HEK293 (cell line): ENCODE results near the gene CCDC187.

Experiments
- CTCF ChIA-PET: fragments of 350-600 bp; formaldehyde crosslinking; extraction: SDS; loops from one replicate; lab custom pipeline; 2021; ENCODE audit warnings: antibody characterized with exemption; lab: Yijun Ruan, JAX
- POLR2A ChIA-PET: fragments of 300-600 bp; formaldehyde crosslinking; extraction: SDS; loops from one replicate; lab custom pipeline; 2020; ENCODE audit warnings: antibody characterized with exemption, inconsistent platforms; lab: Yijun Ruan, JAX
- H3K27ac ChIP-seq: fragments of 200-500 bp; sonication (Bioruptor generic); 2 replicates; pipeline ENCODE4 v1.5.1; 2014; ENCODE audit warnings: low read depth, low read length, control low read depth, inconsistent platforms; ENCODE audit errors: extremely low read depth
- H3K36me3 ChIP-seq, 2 experiments: fragments of 200-500 bp in 1 of 2; sonication (Bioruptor generic) in 1 of 2; 1 replicate in 1 of 2; 2 replicates in 1 of 2; pipeline ENCODE4 v1.5.1; 2014 to 2017; ENCODE audit warnings: inconsistent platforms in 2 of 2, low read length in 2 of 2; ENCODE audit not compliant: control insufficient read depth in 2 of 2, insufficient read depth in 1 of 2
- H3K4me1 ChIP-seq: fragments of 200-500 bp; sonication (Bioruptor generic); 2 replicates; pipeline ENCODE4 v1.5.1; 2014; ENCODE audit warnings: mild to moderate bottlenecking, low read length, inconsistent platforms; ENCODE audit not compliant: control insufficient read depth, insufficient read depth
- H3K4me3 ChIP-seq: 2 replicates; pipeline ENCODE4 v1.5.1; 2011; ENCODE audit warnings: low read depth, mild to moderate bottlenecking, control low read depth, low read length, moderate library complexity
- H3K9me3 ChIP-seq: fragments of 200-500 bp; sonication (Bioruptor generic); 2 replicates; pipeline ENCODE4 v1.5.1; 2014; ENCODE audit warnings: low read depth, low read length, inconsistent platforms; ENCODE audit not compliant: control insufficient read depth, insufficient read depth
- INSM2 ChIP-seq: fragments of 450-650 bp; formaldehyde crosslinking; IDR thresholded peaks from 2 replicates; pipeline ENCODE4 v1.5.1; 2016; ENCODE audit warnings: missing biosample characterization, missing genetic modification characterization
- KLF10 ChIP-seq: fragments of 450-650 bp; IDR thresholded peaks from 2 replicates; pipeline ENCODE4 v1.5.1; 2018; ENCODE audit warnings: missing biosample characterization, mild to moderate bottlenecking, missing genetic modification characterization
- KLF7 ChIP-seq: fragments of 450-650 bp; formaldehyde crosslinking; IDR thresholded peaks from 2 replicates; pipeline ENCODE4 v1.5.1; 2016; ENCODE audit warnings: missing biosample characterization, missing genetic modification characterization, borderline replicate concordance
- KLF9 ChIP-seq: fragments of 450-650 bp; formaldehyde crosslinking; IDR thresholded peaks from 2 replicates; pipeline ENCODE4 v1.5.1; 2016; ENCODE audit warnings: missing biosample characterization, missing genetic modification characterization, low read depth
- OSR2 ChIP-seq: fragments of 450-650 bp; formaldehyde crosslinking; IDR thresholded peaks from 2 replicates; pipeline ENCODE4 v1.5.1; 2016; ENCODE audit warnings: missing biosample characterization, missing genetic modification characterization
- SP3 ChIP-seq: fragments of 450-650 bp; formaldehyde crosslinking; IDR thresholded peaks from 2 replicates; pipeline ENCODE4 v1.5.1; 2016; ENCODE audit warnings: missing biosample characterization, missing genetic modification characterization
- SP7 ChIP-seq: fragments of 450-650 bp; formaldehyde crosslinking; IDR thresholded peaks from 2 replicates; pipeline ENCODE4 v1.5.1; 2016; ENCODE audit warnings: missing biosample characterization, missing genetic modification characterization
- ZBTB7A ChIP-seq: fragments of 450-650 bp; formaldehyde crosslinking; IDR thresholded peaks from 2 replicates; pipeline ENCODE4 v1.5.1; 2016; ENCODE audit warnings: low read depth, missing biosample characterization, missing genetic modification characterization
- ZNF138 ChIP-seq: fragments of 450-650 bp; formaldehyde crosslinking; IDR thresholded peaks from 2 replicates; pipeline ENCODE4 v1.5.1; 2016; ENCODE audit warnings: missing biosample characterization, missing genetic modification characterization, borderline replicate concordance
- ZNF157 ChIP-seq: fragments of 450-650 bp; formaldehyde crosslinking; IDR thresholded peaks from 2 replicates; pipeline ENCODE4 v1.5.1; 2016; ENCODE audit warnings: missing biosample characterization, missing genetic modification characterization
- ZNF169 ChIP-seq: fragments of 450-650 bp; formaldehyde crosslinking; IDR thresholded peaks from 2 replicates; pipeline ENCODE4 v1.5.1; 2016; ENCODE audit warnings: missing biosample characterization, missing genetic modification characterization
- ZNF23 ChIP-seq: fragments of 450-650 bp; formaldehyde crosslinking; IDR thresholded peaks from 2 replicates; pipeline ENCODE4 v1.5.1; 2016; ENCODE audit warnings: missing biosample characterization, missing genetic modification characterization, borderline replicate concordance
- ZNF274 ChIP-seq, 2 experiments: fragments of 200-500 bp in 1 of 2; fragments of 450-650 bp in 1 of 2; sonication (Bioruptor generic) in 1 of 2; formaldehyde crosslinking in 1 of 2; IDR thresholded peaks; 2 replicates each; pipeline versions ENCODE4 v1.5.1 to v1.6.1; 2014 to 2016; ENCODE audit warnings: borderline replicate concordance in 1 of 2, inconsistent platforms in 1 of 2, low read length in 1 of 2, missing biosample characterization in 1 of 2, missing genetic modification characterization in 1 of 2
- ZNF391 ChIP-seq: fragments of 450-650 bp; formaldehyde crosslinking; IDR thresholded peaks from 2 replicates; pipeline ENCODE4 v1.5.1; 2016; ENCODE audit warnings: low read depth, missing biosample characterization, missing genetic modification characterization, borderline replicate concordance
- ZNF416 ChIP-seq: fragments of 450-650 bp; formaldehyde crosslinking; IDR thresholded peaks from 2 replicates; pipeline ENCODE4 v1.5.1; 2016; ENCODE audit warnings: missing biosample characterization, missing genetic modification characterization
- ZNF48 ChIP-seq: fragments of 450-650 bp; formaldehyde crosslinking; IDR thresholded peaks from 2 replicates; pipeline ENCODE4 v1.5.1; 2016; ENCODE audit warnings: missing biosample characterization, missing genetic modification characterization
- ZNF561 ChIP-seq: fragments of 450-650 bp; IDR thresholded peaks from 2 replicates; pipeline ENCODE4 v1.5.1; 2018; ENCODE audit warnings: missing biosample characterization, missing genetic modification characterization, borderline replicate concordance
- ZNF596 ChIP-seq: fragments of 450-650 bp; IDR thresholded peaks from 2 replicates; pipeline ENCODE4 v1.5.0; 2018; ENCODE audit warnings: missing biosample characterization, mild to moderate bottlenecking, missing genetic modification characterization, moderate library complexity
- ZNF624 ChIP-seq: fragments of 450-650 bp; formaldehyde crosslinking; IDR thresholded peaks from 2 replicates; pipeline ENCODE4 v1.5.1; 2017; ENCODE audit warnings: missing biosample characterization, missing genetic modification characterization
- ZNF677 ChIP-seq: fragments of 450-650 bp; IDR thresholded peaks from 2 replicates; pipeline ENCODE4 v1.5.0; 2018; ENCODE audit warnings: missing biosample characterization, mild to moderate bottlenecking, missing genetic modification characterization, moderate library complexity
- ZNF692 ChIP-seq: fragments of 450-650 bp; formaldehyde crosslinking; IDR thresholded peaks from 2 replicates; pipeline ENCODE4 v1.5.1; 2016; ENCODE audit warnings: missing biosample characterization, missing genetic modification characterization
- ZNF768 ChIP-seq: fragments of 450-650 bp; formaldehyde crosslinking; IDR thresholded peaks from 2 replicates; pipeline ENCODE4 v1.5.1; 2018; ENCODE audit warnings: missing biosample characterization, mild to moderate bottlenecking, missing genetic modification characterization
- ZSCAN16 ChIP-seq: fragments of 450-650 bp; formaldehyde crosslinking; IDR thresholded peaks from 2 replicates; pipeline ENCODE4 v1.5.1; 2016; ENCODE audit warnings: missing biosample characterization, missing genetic modification characterization
- ZSCAN30 ChIP-seq: fragments of 450-650 bp; IDR thresholded peaks from 2 replicates; pipeline ENCODE4 v1.5.1; 2018; ENCODE audit warnings: missing biosample characterization, mild to moderate bottlenecking, missing genetic modification characterization, moderate library complexity
- TF ChIP-seq, protein P1 (sequence below): fragments of 450-650 bp; formaldehyde crosslinking; optimal IDR thresholded peaks from 2 replicates; pipeline ENCODE3; 2016; ENCODE audit warnings: missing biosample characterization, mild to moderate bottlenecking, missing genetic modification characterization
- TF ChIP-seq, protein P2 (sequence below): IDR thresholded peaks from 2 replicates; pipeline ENCODE4 v1.6.1; 2011; ENCODE audit warnings: mild to moderate bottlenecking, low read depth, low read length, borderline replicate concordance

CCDC187 gene

GRCh38 chr9:136343121-136343883, 39.4 kb upstream of the CCDC187 start:
- TF ChIP-seq ZNF561 (tag by site-specific recombination) (no peak), SP3 (tag by site-specific recombination) (no peak), ZBTB7A (no peak), ZSCAN30 (tag by site-specific recombination) (no peak), ZNF157 (tag by site-specific recombination) (no peak), ZNF274 (IDR thresholded peaks at IDR 0.05; ENCODE audit: low read length) (no peak), ZNF274 (tag by site-specific recombination; IDR thresholded peaks at IDR 0.05; ENCODE audit: borderline replicate concordance) (no peak), ZNF48 (tag by site-specific recombination) (no peak), ZNF768 (tag by site-specific recombination) (no peak), ZNF692 (tag by site-specific recombination) (no peak), OSR2 (tag by site-specific recombination) (no peak), INSM2 (tag by site-specific recombination) (no peak), KLF7 (no peak), ZNF624 (no peak), ZNF391 (no peak), ZSCAN16 (tag by site-specific recombination) (no peak), ZNF138 (tag by site-specific recombination) (no peak), ZNF596 (tag by site-specific recombination) (no peak)
- Histone ChIP-seq H3K4me1 (no peaks in the 10 kb centered on the region), H3K9me3 (no peaks in the 10 kb centered on the region), H3K27ac (no peak overlapping the region), H3K4me3 (no peak overlapping the region), H3K36me3 (peaks cover 0 to 34% of the 10 kb centered on the region in 2 experiments; a peak in 1 of 3 replicates)
- ChIA-PET CTCF (interaction anchor here (1.0 to 1.5 kb wide), 2 partner anchors 19 to 21 kb away, joined by 3 read pairs; partner anchors contain the start of gene DNLZ), POLR2A (interaction anchor here (0.6 to 6.3 kb wide), 3 partner anchors 19 to 83 kb away, joined by 3 to 45 read pairs (median 3); partner anchors contain the start of genes DNLZ, ENTR1 and PMPCA)

DNA sequence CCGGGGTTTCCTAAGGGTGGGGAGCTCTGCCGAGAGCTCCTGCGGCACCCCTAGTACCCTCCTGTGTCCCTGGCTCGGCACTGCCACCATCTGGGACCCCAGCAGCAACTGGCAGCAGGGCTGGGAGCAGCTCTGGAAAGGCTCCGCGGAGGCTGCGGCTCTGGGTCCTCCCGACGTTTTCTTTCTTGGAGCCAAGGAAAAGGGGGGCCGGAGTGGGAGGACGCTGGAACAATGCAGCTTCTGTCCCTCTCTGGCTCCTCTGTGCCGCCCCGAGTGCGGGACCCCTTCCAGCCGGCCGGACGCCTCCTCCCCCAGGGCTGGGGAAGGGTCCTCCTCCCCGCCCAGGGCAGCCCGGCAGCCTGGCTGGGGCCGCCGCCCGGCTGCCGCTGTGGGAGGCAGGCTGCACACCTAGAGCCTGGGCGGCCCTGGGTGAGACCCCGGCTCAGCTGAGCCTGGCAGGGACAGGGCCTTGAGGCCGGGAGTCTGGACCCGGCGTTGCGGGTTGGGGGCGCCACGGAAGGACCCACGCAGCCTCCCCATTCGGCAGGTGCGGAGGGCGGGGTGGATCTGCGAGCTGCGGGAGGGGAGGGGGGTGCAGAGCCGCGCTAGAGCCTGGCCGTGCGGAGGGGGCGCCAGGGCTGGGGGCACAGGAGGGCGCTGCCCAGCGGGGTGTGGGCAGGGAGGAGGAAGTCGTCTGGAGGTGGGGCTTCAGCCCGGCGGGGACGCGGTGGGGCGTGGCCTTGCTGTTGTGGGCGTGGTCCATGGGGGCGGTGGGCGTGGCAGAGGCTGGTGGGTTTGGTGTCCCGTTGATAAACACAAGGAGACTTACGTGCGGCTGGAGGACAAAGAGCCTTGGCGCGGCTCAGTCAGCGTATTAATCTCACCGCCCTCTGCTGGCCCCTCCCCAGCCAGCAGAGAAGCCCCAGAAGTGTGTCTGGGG, 38.6 kb upstream of the CCDC187 start:
- Histone ChIP-seq H3K9me3 (no peaks in the 10 kb centered on the region), H3K4me1 (no peaks in the 10 kb centered on the region), H3K36me3 (peaks cover 0 to 43% of the 10 kb centered on the region in 2 experiments; a peak in 1 of 3 replicates), H3K27ac (no peak overlapping the region), H3K4me3 (no peak overlapping the region)
- POLR2A ChIA-PET, result interaction anchor here (0.6 to 6.3 kb wide), 2 partner anchors 20 to 37 kb away, joined by 4 to 45 read pairs; partner anchors contain the start of gene DNLZ
- CTCF ChIA-PET, result interaction anchor here (0.6 kb wide), 1 partner anchor 465 kb away, joined by 4 read pairs; the partner anchor contains the start of gene RABL6
- TF ChIP-seq ZNF677 (tag by site-specific recombination), result no peak
- no peak for TF ChIP-seq ZNF391
- no peak for TF ChIP-seq ZNF169 (tag by site-specific recombination)
- TF ChIP-seq, protein P1, sequence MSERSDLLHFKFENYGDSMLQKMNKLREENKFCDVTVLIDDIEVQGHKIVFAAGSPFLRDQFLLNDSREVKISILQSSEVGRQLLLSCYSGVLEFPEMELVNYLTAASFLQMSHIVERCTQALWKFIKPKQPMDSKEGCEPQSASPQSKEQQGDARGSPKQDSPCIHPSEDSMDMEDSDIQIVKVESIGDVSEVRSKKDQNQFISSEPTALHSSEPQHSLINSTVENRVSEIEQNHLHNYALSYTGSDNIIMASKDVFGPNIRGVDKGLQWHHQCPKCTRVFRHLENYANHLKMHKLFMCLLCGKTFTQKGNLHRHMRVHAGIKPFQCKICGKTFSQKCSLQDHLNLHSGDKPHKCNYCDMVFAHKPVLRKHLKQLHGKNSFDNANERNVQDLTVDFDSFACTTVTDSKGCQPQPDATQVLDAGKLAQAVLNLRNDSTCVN (tag by site-specific recombination), result peak; percentile 38
- TF ChIP-seq, protein P2, sequence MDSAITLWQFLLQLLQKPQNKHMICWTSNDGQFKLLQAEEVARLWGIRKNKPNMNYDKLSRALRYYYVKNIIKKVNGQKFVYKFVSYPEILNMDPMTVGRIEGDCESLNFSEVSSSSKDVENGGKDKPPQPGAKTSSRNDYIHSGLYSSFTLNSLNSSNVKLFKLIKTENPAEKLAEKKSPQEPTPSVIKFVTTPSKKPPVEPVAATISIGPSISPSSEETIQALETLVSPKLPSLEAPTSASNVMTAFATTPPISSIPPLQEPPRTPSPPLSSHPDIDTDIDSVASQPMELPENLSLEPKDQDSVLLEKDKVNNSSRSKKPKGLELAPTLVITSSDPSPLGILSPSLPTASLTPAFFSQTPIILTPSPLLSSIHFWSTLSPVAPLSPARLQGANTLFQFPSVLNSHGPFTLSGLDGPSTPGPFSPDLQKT, result no peak
- TF ChIP-seq ZNF416 (tag by site-specific recombination), result no peak
- TF ChIP-seq KLF10 (tag by site-specific recombination), result peak; percentile 88
- peak; percentile 100 for TF ChIP-seq KLF9
- TF ChIP-seq ZNF23 (tag by site-specific recombination), result no peak
- 0 out of 2 replicates have a peak, but pooled peaks have one; percentile 15 for TF ChIP-seq SP7
